NB4 (cell line): ENCODE measurements around the gene ZFAND3.

ENCODE experiments used
- POLR2A ChIP-seq: IDR thresholded peaks from 2 replicates; pipeline ENCODE4 v1.6.1; 2011; ENCODE audit warnings: mild to moderate bottlenecking; ENCODE audit not compliant: insufficient read length; ENCODE audit errors: extremely low read depth
- TF ChIP-seq, protein P1 (sequence below): IDR thresholded peaks from 2 replicates; pipeline ENCODE4 v1.6.1; 2011; ENCODE audit warnings: low read depth, low read length
- TF ChIP-seq, protein P2 (sequence below): IDR thresholded peaks from one replicate; pipeline ENCODE4 v1.5.1; 2012; ENCODE audit warnings: low read depth, low read length

DNA sequence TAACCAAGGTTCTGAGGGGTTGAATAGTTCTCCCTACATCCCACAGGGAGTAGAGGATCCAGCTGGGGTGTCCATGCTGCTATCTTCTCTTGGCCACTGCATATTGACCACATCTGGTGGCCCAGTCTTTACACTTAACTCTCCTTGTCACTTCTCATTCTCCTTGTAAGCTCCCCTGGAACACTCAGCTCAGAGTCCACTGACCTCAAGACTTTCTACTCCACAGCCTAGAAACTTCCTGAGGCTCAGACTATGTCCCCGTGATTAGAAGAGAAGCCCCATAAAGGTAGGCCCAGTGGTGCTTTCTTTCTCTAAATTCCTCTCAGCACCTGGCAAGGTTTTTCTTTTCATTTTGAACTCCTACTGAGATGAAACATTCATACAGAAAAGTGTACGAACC, 13.3 kb upstream of the ZFAND3 start:
- TF ChIP-seq POLR2A, result no peak
- TF ChIP-seq, protein P1, sequence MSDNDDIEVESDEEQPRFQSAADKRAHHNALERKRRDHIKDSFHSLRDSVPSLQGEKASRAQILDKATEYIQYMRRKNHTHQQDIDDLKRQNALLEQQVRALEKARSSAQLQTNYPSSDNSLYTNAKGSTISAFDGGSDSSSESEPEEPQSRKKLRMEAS, result no peak
- TF ChIP-seq, protein P2, sequence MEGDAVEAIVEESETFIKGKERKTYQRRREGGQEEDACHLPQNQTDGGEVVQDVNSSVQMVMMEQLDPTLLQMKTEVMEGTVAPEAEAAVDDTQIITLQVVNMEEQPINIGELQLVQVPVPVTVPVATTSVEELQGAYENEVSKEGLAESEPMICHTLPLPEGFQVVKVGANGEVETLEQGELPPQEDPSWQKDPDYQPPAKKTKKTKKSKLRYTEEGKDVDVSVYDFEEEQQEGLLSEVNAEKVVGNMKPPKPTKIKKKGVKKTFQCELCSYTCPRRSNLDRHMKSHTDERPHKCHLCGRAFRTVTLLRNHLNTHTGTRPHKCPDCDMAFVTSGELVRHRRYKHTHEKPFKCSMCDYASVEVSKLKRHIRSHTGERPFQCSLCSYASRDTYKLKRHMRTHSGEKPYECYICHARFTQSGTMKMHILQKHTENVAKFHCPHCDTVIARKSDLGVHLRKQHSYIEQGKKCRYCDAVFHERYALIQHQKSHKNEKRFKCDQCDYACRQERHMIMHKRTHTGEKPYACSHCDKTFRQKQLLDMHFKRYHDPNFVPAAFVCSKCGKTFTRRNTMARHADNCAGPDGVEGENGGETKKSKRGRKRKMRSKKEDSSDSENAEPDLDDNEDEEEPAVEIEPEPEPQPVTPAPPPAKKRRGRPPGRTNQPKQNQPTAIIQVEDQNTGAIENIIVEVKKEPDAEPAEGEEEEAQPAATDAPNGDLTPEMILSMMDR, result no peak
